A673 (cell line): ENCODE results near the gene SERTAD1. TPM values are rescaled to one million over a fixed set of nuclear protein-coding genes. Genes with fewer than 3 reads are reported as not detected.

Experiments
- BruUV-seq: library from RNA; stranded (reverse); fragments of 400-500 nt; replicated peaks from 2 replicates; lab custom pipeline; 2021; lab: Mats Ljungman, UMichigan
- CTCF ChIA-PET: fragments of 300-600 bp; sonication (Branson Sonifier 250); formaldehyde crosslinking; loops from one replicate; lab custom pipeline; 2022; ENCODE audit warnings: antibody characterized with exemption; lab: Charles Lee
- POLR2A ChIA-PET: fragments of 300-600 bp; sonication (Branson Sonifier 250); formaldehyde crosslinking; loops from one replicate; lab custom pipeline; 2022; ENCODE audit warnings: antibody characterized with exemption; ENCODE audit not compliant: low non-redundant PET; lab: Charles Lee
- DNase-seq: peaks from one replicate; pipeline ENCODE4 v3.0.0-alpha.2; 2015; ENCODE audit warnings: low spot score
- H3K27ac ChIP-seq: fragments of 200-600 bp; sonication (generic); 2 replicates; pipeline ENCODE4 v1.5.1; 2016; ENCODE audit warnings: mixed run types, low read depth, mild to moderate bottlenecking, mixed read lengths, antibody characterized with exemption, low read length; ENCODE audit not compliant: poor library complexity, severe bottlenecking
- H3K27me3 ChIP-seq: fragments of 200-600 bp; sonication (generic); replicated peaks from 2 replicates; pipeline ENCODE4 v1.6.1; 2017; ENCODE audit warnings: mixed run types, low read depth, mild to moderate bottlenecking, mixed read lengths, antibody characterized with exemption, low read length; ENCODE audit not compliant: insufficient read depth, poor library complexity
- H3K36me3 ChIP-seq: fragments of 200-600 bp; sonication (generic); 2 replicates; pipeline ENCODE4 v1.6.1; 2016; ENCODE audit warnings: mixed run types, mild to moderate bottlenecking, mixed read lengths, antibody characterized with exemption, low read length; ENCODE audit not compliant: insufficient read depth, poor library complexity, severe bottlenecking
- H3K4me1 ChIP-seq: fragments of 200-600 bp; sonication (generic); 2 replicates; pipeline ENCODE4 v1.6.1; 2017; ENCODE audit warnings: mixed run types, mild to moderate bottlenecking, mixed read lengths, antibody characterized with exemption, low read length; ENCODE audit not compliant: insufficient read depth, poor library complexity, severe bottlenecking
- H3K4me3 ChIP-seq: fragments of 200-600 bp; sonication (generic); 2 replicates; pipeline ENCODE4 v1.5.1; 2016; ENCODE audit warnings: low read depth, mixed run types, mild to moderate bottlenecking, mixed read lengths, low read length; ENCODE audit not compliant: poor library complexity, severe bottlenecking
- H3K9me3 ChIP-seq: fragments of 200-600 bp; sonication (generic); 2 replicates; pipeline ENCODE4 v1.6.1; 2016; ENCODE audit warnings: mixed run types, low read depth, mild to moderate bottlenecking, mixed read lengths, antibody characterized with exemption, low read length; ENCODE audit not compliant: poor library complexity, severe bottlenecking
- EZH2 ChIP-seq: fragments of 200-600 bp; sonication (generic); IDR thresholded peaks from 2 replicates; pipeline ENCODE4 v1.6.1; 2017; ENCODE audit warnings: borderline replicate concordance, low read depth, mild to moderate bottlenecking, mixed read lengths, antibody characterized with exemption, low read length; ENCODE audit not compliant: poor library complexity, severe bottlenecking
- intact Hi-C: fragments of 100-400 bp; cut with micrococcal nuclease; formaldehyde crosslinking; loops from one replicate; pipeline ENCODE4 v1.10.0; 2022; ENCODE audit not compliant: unreplicated experiment
- total RNA-seq: library from RNA; stranded (reverse); gene quantifications from 2 replicates; pipeline ENCODE4 v1.2.3, GENCODE V29; 2021
- TF ChIP-seq, protein P1 (sequence below): fragments of 300-800, 200-600 bp; sonication (generic); conservative IDR thresholded peaks from 2 replicates; pipeline ENCODE4 v1.5.1; 2017; ENCODE audit warnings: low read depth, mild to moderate bottlenecking, antibody characterized with exemption, low read length, moderate library complexity, mixed read lengths

SERTAD1 gene
- total RNA-seq, 1 experiment from 2014 or later: 16.5 TPM

DNA sequence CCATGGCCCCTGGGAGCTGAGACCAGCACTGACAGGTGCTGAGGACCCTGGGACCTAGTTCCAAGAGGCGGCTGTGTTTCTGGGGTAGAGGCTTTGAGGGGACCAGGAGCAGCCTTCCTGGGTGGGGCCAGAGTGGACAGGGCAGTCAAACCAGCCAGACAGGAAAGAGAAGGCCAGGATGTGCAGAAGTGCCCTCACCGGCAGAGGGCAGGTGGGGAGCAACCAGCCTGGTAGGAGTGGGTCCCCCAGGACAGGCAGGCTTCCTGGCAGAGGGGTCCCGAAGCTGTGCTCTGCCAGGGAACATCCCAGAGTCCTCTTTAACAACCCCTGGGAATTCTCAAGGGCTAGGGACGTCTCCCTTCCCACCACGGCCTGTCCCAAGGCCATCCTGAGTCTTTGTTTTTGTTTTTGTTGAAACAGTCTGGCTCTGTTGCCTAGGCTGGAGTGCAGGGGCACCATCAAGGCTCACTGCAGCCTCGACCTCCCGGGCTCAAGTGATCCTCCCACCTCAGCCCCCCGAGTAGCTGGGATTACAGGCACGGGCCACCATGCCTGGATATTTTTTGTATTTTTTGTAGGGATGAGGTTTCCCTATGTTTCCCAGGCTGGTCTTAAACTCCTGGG, 32.8 kb downstream of the SERTAD1 start:
- Histone ChIP-seq H3K27me3 (no peaks in the 10 kb centered on the region), H3K36me3 (no peaks in the 10 kb centered on the region), H3K4me3 (no peak overlapping the region), H3K9me3 (no peaks in the 10 kb centered on the region), H3K4me1 (no peaks in the 10 kb centered on the region), H3K27ac (no peak overlapping the region)
- TF ChIP-seq EZH2: no peak
- TF ChIP-seq, protein P1, sequence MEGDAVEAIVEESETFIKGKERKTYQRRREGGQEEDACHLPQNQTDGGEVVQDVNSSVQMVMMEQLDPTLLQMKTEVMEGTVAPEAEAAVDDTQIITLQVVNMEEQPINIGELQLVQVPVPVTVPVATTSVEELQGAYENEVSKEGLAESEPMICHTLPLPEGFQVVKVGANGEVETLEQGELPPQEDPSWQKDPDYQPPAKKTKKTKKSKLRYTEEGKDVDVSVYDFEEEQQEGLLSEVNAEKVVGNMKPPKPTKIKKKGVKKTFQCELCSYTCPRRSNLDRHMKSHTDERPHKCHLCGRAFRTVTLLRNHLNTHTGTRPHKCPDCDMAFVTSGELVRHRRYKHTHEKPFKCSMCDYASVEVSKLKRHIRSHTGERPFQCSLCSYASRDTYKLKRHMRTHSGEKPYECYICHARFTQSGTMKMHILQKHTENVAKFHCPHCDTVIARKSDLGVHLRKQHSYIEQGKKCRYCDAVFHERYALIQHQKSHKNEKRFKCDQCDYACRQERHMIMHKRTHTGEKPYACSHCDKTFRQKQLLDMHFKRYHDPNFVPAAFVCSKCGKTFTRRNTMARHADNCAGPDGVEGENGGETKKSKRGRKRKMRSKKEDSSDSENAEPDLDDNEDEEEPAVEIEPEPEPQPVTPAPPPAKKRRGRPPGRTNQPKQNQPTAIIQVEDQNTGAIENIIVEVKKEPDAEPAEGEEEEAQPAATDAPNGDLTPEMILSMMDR: no peak
- no TSS peak for BruUV-seq
- ChIA-PET POLR2A (no interaction called here), CTCF (no interaction called here)
- intact Hi-C loops: no loop called here
- DNase-seq: no peak

- ChIA-PET CTCF (no interaction called here), POLR2A (no interaction called here)
- Histone ChIP-seq H3K27me3 (no peaks in the 10 kb centered on the region), H3K4me3 (no peak overlapping the region), H3K27ac (no peak overlapping the region), H3K4me1 (no peaks in the 10 kb centered on the region), H3K9me3 (no peaks in the 10 kb centered on the region), H3K36me3 (no peaks in the 10 kb centered on the region)
- intact Hi-C loops: no loop called here
- TF ChIP-seq, protein P1: no peak
- no peak for TF ChIP-seq EZH2
- BruUV-seq: no TSS peak
- no peak for DNase-seq
Measured at GRCh38 chr19:40392123-40392522, 33.7 kb downstream of the SERTAD1 start.

GRCh38 chr19:40390084-40390742, 35.6 kb downstream of the SERTAD1 start, which contains the start of gene HIPK4:
Gene HIPK4, minus strand, starts transcription at chr19:40390181. Its CDS starts 279 bp downstream, at chr19:40389902.
- TF ChIP-seq, protein P1: no peak
- no peak for TF ChIP-seq EZH2
- no peak for DNase-seq
- no peaks in the 10 kb centered on the region for H3K36me3 ChIP-seq
- no peak within 1 kb of the TSS for H3K27ac ChIP-seq
- ChIA-PET CTCF (no interaction called here), POLR2A (no interaction called here)
- intact Hi-C loops: no loop called here
- H3K9me3 ChIP-seq: no peaks in the 10 kb centered on the region
- BruUV-seq: no TSS peak
- H3K27me3 ChIP-seq: no peaks in the 10 kb centered on the region
- H3K4me3 ChIP-seq: no peak within 1 kb of the TSS
- no peaks in the 10 kb centered on the region for H3K4me1 ChIP-seq
